GM18951 (cell line): Measurements from ENCODE around the gene CDH4.

ENCODE experiments used
- POLR2A ChIP-seq: IDR thresholded peaks from 4 replicates; pipeline ENCODE4 v1.6.1; 2011; ENCODE audit warnings: mild to moderate bottlenecking; ENCODE audit not compliant: insufficient read length, insufficient read depth; ENCODE audit errors: extremely low read depth
- in situ Hi-C: fragments of 300-500 bp; cut with MboI; formaldehyde crosslinking; loops from one replicate; pipeline ENCODE4 v1.12.0; 2022; ENCODE audit warnings: low sequenced_read_pairs, mixed read lengths, inconsistent platforms; ENCODE audit not compliant: unreplicated experiment

CDH4 gene

DNA sequence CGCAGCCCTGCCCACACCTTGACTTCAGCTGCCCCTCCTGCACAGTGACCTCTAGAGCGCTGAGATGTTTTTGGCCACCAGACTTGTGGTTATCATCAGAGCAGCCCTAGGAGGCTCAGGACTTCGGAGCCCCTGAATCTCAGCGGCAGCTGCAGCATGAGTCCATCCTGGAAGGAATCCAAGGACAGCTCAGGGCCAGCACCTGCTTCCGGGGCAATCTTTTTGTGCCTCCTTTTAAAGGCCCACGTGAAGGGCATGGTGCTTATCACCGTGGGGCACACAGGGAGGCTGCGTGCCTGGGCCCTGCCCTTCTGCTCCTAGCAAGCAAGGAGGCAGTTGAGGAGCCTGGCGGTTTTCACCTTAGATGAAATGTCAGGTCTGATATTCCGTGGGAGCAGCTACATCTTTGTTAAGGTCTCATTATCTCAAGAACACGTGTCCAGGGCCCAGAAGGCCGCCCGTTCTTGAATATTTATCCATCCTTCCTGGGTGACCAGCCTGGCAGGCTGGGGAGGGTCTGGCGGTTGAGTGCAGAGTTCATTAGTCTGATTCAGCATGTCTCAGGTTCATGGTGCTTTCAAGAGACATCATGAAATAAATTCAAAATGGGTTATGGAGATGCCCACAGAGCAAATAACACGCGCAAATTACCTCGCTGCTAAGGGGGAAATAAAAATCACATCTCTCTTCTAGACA is 421.2 kb downstream of the CDH4 start:
- in situ Hi-C loops, result no loop called here
- TF ChIP-seq POLR2A, result no peak

DNA sequence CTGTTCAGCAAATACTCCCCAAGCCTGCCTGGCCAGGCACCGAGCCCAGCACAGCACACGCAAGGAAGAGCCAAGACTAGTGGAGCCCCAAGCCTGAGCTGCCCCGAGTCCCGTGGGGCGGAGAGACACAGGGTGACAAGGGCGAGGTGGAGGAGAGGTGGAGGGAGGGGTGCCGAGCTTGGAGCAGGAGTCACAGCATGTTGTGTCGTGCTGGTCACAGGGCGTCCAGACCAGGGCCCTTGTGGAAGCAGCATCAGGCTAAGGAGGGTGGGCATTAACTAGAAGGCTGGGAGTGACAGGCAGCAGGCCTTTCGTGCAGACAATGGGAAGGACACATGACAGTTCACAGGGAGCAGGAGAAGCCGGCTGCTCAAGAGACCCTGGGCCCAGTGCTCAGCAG is 422.1 kb downstream of the CDH4 start:
- in situ Hi-C loops, result no loop called here
- no peak for TF ChIP-seq POLR2A

DNA sequence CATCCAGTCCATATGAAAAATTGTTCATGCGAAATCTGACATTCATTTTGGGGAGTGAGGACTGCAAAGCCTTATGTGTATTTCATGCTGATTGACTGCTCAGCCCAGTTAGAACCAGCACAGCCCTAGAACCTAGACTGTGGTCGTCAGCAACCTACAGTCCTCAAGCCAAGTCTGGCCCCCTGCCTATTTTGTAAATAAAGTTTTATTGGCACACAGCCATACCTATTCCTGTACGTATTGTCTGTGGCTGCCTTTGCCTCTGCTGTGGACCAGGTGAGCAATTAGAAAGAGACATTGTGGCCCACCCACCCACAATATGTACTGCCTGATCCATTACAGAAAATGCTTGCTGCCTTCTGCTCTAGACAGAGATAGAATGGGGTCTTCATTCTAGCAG is 422.6 kb downstream of the CDH4 start:
- in situ Hi-C loops, result no loop called here
- no peak for TF ChIP-seq POLR2A

DNA sequence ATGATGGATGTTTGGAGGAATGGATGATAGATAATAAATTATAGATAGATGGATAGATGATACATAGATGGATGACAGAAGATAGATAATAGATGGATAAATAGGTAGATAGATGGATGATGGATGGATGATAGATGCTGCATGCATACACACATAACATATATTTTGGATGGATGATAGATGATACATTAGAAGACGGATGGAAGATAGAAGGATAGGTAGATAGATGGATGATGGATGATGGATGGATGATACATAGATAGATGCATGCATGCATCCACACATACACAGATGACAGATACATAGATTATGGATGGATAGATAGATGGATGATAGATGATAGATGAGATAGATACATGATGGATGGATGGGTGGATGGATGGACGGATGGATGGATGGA is 425.9 kb downstream of the CDH4 start:
- in situ Hi-C loops, result no loop called here

DNA sequence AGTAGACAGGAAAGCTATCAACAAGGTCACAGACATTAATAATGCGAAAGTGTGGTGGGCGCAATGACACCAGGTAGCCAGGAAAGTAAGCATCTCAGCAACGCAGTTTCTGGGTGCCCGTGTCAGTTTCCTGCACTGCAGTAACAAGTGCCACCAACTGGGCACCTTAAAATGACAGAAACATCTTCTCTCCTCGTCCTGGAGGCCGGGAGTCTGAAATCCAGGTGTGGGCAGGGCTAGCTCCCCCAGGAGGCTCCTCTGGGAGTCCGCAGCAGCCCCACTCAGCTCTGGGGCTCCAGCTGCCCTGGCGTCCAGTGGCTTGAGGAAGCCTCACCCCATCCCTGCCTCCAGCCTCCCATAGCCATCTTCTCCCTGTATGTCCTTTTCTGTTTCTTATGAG is 426.4 kb downstream of the CDH4 start:
- in situ Hi-C loops, result no loop called here
- no peak for TF ChIP-seq POLR2A

More for the DNA sequence above, 425.9 kb downstream of the CDH4 start:
- no peak for TF ChIP-seq POLR2A

DNA sequence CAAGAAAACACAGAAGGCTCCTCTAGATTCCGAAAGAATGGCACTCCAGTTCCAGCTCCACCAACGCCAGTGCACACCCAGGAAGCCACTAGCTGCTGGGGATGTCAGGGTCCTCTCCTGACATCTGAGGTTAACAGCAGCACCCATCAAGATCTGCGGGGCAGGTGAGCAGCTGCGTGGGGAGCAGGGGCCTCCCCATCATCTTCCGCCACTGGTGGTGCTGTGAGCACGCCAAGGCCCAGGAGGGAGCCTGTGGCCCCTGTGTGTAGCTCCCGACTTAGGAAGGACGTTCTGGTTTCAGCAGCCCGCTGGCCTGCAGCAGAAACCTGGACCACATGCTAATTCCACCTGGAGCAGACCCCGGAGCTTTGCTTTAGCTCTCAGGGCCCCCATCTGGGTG is 427.4 kb downstream of the CDH4 start:
- TF ChIP-seq POLR2A, result no peak
- in situ Hi-C loops, result no loop called here

DNA sequence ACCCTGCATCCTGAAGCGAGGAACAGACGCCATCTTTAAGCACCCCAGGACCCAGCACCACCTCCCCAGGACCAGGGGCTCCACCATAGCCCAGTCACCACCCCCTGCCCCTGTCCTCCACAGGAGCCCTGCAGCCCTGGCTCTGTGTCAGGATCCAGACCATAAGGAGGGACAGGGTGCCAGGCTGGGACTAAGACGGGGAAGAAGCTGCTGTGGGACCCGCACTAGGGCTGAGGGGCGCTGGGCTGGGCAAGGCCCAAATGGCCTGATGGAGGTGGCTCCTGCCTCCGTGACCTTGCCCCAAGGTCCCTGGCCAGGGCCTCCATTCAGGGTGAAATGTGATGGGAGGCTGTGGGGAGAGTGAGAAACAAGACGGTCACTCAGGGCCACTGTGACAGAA is 428.0 kb downstream of the CDH4 start:
- in situ Hi-C loops, result no loop called here
- no peak for TF ChIP-seq POLR2A

DNA sequence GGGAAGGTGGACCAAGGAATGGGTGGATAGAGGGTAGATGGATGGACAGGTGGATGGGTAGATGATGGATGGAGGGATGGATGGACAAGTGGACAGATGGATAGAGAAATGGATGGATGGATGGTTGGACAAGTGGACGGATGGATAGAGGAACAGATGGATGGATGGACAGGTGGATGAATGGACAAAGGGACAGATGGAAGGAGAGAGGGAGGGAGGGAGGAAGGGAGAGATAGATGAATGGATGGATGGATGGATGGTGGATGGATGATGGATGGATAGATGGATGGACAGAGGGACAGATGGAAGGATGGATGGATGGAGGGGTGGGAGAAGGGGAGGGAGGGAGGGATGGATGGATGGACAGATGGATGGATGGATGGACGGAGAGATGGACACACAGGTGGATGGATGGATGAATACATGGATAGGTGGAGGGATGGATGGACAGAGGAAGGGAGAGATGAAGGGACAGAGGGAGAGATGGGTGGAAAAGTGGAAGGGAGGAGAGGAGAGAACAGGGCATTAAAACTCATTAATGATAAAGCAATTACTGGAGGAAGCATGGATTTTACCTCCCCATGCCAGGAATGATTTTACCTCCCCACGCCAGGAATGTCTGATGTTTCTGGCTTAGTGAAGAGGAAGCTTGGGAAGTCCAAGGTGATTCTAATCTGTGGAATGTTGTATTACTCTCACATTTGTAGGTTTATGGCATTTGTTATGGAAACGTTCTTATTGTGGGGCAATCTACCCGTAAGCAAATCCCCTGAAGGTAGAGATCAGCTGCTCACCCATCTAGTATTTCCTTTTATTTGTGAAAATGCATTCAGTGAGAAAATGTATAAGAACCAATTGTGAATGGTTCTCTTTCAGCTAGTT is 430.3 kb downstream of the CDH4 start:
- in situ Hi-C loops, result no loop called here
- no peak for TF ChIP-seq POLR2A

DNA sequence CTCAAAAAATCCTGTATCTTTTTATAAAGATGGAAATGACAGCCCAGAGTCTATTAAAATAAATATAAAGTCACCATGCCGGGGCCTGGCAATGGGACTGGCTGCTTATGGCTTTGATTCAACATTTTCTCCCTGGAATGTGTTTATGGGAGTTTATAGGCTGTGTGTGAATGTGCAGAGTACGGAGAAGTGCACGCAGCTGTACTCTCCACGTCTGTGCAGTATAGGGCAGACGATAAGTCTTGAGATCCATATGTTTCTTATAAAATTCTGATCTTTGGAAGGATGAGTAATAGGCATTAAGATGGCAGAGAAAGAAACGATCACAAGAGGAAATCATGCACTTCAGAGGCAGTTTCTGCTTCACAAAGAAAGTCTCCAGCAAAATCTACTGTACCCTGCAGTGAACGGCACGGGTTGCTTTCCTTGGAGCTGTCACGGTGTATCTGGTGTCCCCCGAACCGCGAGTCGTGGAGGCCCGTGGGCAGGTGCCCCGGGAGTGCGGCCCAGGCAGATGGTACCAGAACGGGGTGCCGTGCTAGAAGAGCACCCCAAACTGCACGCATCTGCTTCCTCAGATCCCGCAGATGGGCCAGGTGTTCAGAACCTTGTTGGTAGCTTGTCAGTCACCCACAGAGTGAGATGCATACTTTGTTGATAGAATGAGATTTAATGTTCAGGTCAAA is 431.1 kb downstream of the CDH4 start:
- in situ Hi-C loops, result no loop called here
- no peak for TF ChIP-seq POLR2A

DNA sequence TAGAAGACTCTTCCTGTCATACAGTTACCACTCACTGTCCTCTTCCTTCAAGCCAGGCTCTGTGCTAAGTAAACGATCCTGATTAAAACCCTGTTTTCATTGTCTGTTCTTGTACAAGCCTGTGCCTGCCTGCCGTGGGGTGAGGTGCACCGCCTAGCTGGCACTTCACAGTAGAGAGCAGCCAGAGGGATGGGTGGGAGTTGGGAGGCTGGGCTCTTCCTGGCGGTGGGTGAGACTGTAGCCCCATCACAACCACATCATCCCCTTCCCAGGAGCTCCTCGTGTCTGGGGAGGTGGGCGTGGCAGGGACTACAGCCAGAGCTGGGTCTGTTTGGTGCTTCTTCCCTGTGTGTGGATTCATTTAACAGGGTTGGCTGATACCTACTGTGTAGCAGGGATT is 431.7 kb downstream of the CDH4 start:
- TF ChIP-seq POLR2A, result no peak
- in situ Hi-C loops, result no loop called here

DNA sequence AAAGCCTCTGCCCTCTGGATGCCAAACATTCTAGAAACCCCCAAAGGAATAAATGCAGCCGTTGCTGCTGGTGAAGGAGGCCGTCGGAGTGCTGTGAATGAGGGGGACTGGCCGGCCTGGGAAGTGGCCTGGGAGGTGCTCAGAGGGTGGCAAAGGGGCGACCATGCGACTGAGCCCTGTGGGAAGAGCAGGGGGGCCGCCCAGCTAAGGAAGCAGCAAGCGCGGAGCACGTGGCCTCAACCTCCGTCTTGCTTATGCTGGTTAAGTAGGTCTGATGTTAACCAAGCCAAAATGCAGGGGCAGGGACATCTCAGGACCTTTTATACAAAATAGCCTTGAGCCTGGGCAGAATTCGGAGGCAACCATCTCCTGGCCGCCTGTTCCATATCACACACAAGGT is 432.1 kb downstream of the CDH4 start:
- in situ Hi-C loops, result no loop called here
- no peak for TF ChIP-seq POLR2A

DNA sequence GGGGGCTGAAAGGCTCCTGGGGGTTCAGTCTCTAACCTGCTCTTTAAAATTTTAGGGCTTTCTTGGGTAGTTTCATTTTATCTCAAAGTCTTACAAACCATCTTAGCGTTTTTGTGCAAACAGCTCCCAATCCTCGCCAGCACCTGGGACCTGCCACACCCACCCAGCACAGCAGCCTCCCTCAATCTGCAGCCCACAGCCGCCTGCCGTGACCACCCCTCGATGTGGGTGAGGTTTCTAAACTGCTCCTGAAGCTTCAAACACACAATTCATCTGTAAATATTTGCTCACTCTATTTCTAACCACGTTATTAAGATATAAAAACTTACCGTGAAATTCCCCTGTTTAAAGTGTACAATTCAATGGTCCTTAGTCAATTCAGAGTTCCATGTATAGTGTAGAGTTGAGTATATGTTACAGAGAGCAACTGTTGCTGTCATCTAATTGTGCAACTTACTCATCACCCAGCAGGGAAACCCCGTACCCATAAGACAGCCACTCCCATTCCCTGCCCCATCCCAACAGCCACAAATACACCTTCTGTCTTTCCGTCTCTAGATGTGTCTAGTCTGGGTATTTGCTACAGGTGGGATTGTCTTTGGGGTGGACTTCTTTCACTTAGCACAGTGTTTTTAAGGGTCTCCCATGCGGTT is 432.6 kb downstream of the CDH4 start:
- no peak for TF ChIP-seq POLR2A
- in situ Hi-C loops, result no loop called here

DNA sequence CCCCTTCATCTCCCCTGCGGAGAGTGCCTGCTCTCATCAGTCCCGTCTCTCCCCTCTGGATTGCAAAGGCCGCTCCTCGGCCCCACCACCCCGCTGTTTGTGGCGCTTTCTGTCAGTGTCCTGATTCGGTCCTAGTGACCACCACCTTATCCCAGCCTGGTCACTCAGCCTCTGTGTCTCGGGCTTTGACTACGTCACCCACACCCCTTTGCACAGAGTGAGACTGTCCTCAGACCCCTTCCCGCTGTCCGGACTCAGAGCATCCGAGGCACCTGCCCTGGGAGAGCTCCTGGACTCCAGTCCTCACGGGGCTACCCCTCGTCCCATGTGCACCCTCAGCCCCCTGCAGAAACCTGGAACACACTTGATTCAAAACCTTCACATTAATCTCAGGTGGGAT is 433.4 kb downstream of the CDH4 start:
- TF ChIP-seq POLR2A, result no peak
- in situ Hi-C loops, result no loop called here
